ENCODE measurements around the gene ZMYND10. TPM values are rescaled to one million over a fixed set of nuclear protein-coding genes. Genes with fewer than 3 reads are reported as not detected.
A peak's percentile ranks its signal among the peaks of the same experiment; 100 is the strongest.

The ZMYND10 gene
- total RNA-seq, 3 donors from 2014 or later (not counting 1 experiment from before 2014, with no cell fraction given): 3.0 to 6.3 (median 3.5) TPM

DNA sequence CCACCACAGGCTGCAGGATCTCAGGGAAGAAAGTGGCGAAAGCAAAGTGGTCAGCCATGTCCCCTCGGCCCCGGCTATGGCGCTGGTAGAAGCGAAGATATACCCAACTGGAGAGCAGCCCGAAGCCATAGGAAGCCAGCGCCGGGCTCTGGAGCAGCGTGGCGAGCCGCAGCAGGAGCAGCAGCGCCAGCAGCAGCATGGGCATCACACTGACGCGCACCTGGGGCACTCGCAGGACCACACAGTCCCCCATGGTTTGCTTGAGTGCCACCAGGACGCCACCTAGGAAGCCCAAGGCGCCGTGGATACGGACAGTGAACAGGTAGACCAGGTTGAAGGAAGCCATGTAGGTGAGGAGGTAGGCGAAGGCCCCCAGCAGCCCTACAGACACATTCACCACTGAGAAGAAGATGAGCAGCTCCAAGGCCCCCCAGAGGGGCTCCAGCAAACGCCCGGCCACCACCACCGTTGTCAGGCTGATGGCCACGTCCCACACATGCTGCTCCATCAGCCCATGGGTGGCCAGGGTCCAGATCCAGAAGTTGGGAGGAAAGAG, 12.9 kb upstream of the ZMYND10 start:
- Mint-ChIP-seq H3K27ac (peak overlapping the region; percentile 85 to 96), H3K36me3 (no peaks in the 10 kb centered on the region), H3K4me3 (peak overlapping the region; percentile 96), H3K9me3 (no peaks in the 10 kb centered on the region), H3K27me3 (ENCODE audit: low read depth in 2 of 2) (no peaks in the 10 kb centered on the region), H3K4me1 (peaks cover 30 to 49% of the 10 kb centered on the region in 2 donors)
- 68% methylated on average over 23 of the region's 24 CpGs for WGBS (ENCODE audit: insufficient coverage)
- TF ChIP-seq, protein P1, sequence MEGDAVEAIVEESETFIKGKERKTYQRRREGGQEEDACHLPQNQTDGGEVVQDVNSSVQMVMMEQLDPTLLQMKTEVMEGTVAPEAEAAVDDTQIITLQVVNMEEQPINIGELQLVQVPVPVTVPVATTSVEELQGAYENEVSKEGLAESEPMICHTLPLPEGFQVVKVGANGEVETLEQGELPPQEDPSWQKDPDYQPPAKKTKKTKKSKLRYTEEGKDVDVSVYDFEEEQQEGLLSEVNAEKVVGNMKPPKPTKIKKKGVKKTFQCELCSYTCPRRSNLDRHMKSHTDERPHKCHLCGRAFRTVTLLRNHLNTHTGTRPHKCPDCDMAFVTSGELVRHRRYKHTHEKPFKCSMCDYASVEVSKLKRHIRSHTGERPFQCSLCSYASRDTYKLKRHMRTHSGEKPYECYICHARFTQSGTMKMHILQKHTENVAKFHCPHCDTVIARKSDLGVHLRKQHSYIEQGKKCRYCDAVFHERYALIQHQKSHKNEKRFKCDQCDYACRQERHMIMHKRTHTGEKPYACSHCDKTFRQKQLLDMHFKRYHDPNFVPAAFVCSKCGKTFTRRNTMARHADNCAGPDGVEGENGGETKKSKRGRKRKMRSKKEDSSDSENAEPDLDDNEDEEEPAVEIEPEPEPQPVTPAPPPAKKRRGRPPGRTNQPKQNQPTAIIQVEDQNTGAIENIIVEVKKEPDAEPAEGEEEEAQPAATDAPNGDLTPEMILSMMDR (IDR thresholded peaks at IDR 0.05): no peak
- no peak for DNase-seq
- intact Hi-C loops (cut with micrococcal nuclease): loop anchor here (2.0 to 10.0 kb wide), 3 partner anchors 20 to 1026 kb away; partner anchors contain the start of genes IFRD2 and MANF
- peak overlapping the region; percentile 76 for H3K4me3 ChIP-seq (ENCODE audit: low read length)
- no peak for ATAC-seq
- no peaks in the 10 kb centered on the region for H3K27me3 ChIP-seq (ENCODE audit: control insufficient read depth, insufficient read depth, low read length)
- H3K4me1 ChIP-seq (ENCODE audit: control insufficient read depth, insufficient read depth, low read length): peaks cover 44% of the 10 kb centered on the region
- H3K36me3 ChIP-seq (ENCODE audit: control insufficient read depth, insufficient read depth, low read length): peaks cover 42% of the 10 kb centered on the region
- H3K27ac ChIP-seq (ENCODE audit: low read length): peak overlapping the region; percentile 70
- no peaks in the 10 kb centered on the region for H3K9me3 ChIP-seq (ENCODE audit: control insufficient read depth, insufficient read depth, low read length)

DNA sequence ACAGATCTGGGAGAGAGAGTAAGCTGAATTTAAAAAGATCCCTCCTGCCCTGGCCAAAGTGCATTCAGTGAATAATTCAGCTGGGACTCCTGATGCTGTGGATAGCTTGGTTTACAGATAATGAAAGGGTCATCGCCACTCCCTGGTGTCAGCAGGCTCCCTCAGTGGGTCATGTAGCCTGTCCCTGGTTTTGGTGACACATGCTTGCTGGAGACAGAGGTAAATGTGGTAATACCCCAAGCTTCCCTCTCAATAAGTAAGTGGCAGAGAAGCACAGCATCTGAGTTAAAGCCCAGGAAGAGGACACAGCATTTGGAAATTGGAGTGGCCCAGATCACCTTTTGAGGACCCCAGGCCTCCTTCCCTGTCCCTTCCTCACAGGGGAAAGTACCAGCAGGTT, 11.9 kb upstream of the ZMYND10 start:
- Mint-ChIP-seq H3K9me3 (no peaks in the 10 kb centered on the region), H3K27me3 (ENCODE audit: low read depth in 2 of 2) (no peaks in the 10 kb centered on the region), H3K27ac (peak overlapping the region; percentile 60 to 85), H3K4me3 (peak overlapping the region; percentile 96), H3K4me1 (peaks cover 30 to 54% of the 10 kb centered on the region in 2 donors), H3K36me3 (no peaks in the 10 kb centered on the region)
- H3K27ac ChIP-seq (ENCODE audit: low read length): no peak overlapping the region
- ATAC-seq (no peak), DNase-seq (no peak)
- peaks cover 44% of the 10 kb centered on the region for H3K4me1 ChIP-seq (ENCODE audit: control insufficient read depth, insufficient read depth, low read length)
- H3K36me3 ChIP-seq (ENCODE audit: control insufficient read depth, insufficient read depth, low read length): peaks cover 51% of the 10 kb centered on the region
- TF ChIP-seq, protein P1 (IDR thresholded peaks at IDR 0.05): no peak
- intact Hi-C loops (cut with micrococcal nuclease): loop anchor here (10.0 kb wide), 1 partner anchor 1027 kb away; the partner anchor contains the start of gene MANF
- 94% methylated on average over 1 of the region's 1 CpG for WGBS (ENCODE audit: insufficient coverage)
- no peak overlapping the region for H3K4me3 ChIP-seq (ENCODE audit: low read length)
- no peaks in the 10 kb centered on the region for H3K9me3 ChIP-seq (ENCODE audit: control insufficient read depth, insufficient read depth, low read length)
- no peaks in the 10 kb centered on the region for H3K27me3 ChIP-seq (ENCODE audit: control insufficient read depth, insufficient read depth, low read length)

DNA sequence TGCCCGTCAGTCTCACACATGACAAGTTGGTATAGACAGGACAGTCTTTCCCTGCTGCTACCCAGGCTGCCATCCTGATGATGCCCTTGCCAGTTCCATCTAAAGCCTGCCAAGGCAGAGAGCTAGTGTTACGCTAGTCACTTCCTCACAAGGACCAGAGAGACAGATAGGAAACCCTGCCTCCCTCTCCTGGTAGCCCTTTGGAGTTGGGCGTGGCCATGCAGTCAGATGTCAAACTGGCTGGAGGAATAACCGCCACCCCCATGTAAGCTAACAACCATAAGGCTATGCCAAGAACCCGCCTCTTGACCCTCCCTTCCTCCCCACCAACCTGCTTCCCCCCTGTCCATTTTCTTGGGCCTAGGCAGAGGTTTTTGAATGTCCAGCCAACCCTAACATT, 11.0 kb upstream of the ZMYND10 start:
- Histone ChIP-seq H3K36me3 (ENCODE audit: control insufficient read depth, insufficient read depth, low read length) (peaks cover 55% of the 10 kb centered on the region), H3K27me3 (ENCODE audit: control insufficient read depth, insufficient read depth, low read length) (no peaks in the 10 kb centered on the region), H3K27ac (ENCODE audit: low read length) (no peak overlapping the region), H3K9me3 (ENCODE audit: control insufficient read depth, insufficient read depth, low read length) (no peaks in the 10 kb centered on the region), H3K4me3 (ENCODE audit: low read length) (no peak overlapping the region), H3K4me1 (ENCODE audit: control insufficient read depth, insufficient read depth, low read length) (peaks cover 49% of the 10 kb centered on the region)
- Mint-ChIP-seq H3K4me3 (peak overlapping the region; percentile 96), H3K36me3 (no peaks in the 10 kb centered on the region), H3K27me3 (ENCODE audit: low read depth in 2 of 2) (no peaks in the 10 kb centered on the region), H3K27ac (peak overlapping the region; percentile 60 to 85), H3K4me1 (peaks cover 31 to 54% of the 10 kb centered on the region in 2 donors), H3K9me3 (no peaks in the 10 kb centered on the region)
- ATAC-seq (no peak), DNase-seq (no peak)
- intact Hi-C loops (cut with micrococcal nuclease): loop anchor here (10.0 kb wide), 1 partner anchor 1028 kb away; the partner anchor contains the start of gene MANF
- TF ChIP-seq, protein P1 (IDR thresholded peaks at IDR 0.05): no peak
- 80% methylated on average over 5 of the region's 5 CpGs for WGBS (ENCODE audit: insufficient coverage)

Data from natural killer cell (primary cell).